Upper lobe of right lung (tissue), 1 donor: ENCODE measurements around the gene DPP10. TPM values are rescaled to one million over a fixed set of nuclear protein-coding genes. Genes with fewer than 3 reads are reported as not detected.

Experiments used
- ATAC-seq: fragments of 200-7000 bp; cut with Tn5 transposase; one replicate; pipeline ENCODE4 v1.9.1; 2020; ENCODE audit warnings: mild to moderate bottlenecking, moderate library complexity
- DNase-seq: peaks from one replicate; pipeline ENCODE4 v3.0.0-alpha.2; 2020
- H3K27ac ChIP-seq: fragments of 200-600 bp; one replicate; pipeline ENCODE4 v1.8.0; 2022
- H3K27me3 ChIP-seq: fragments of 200-600 bp; one replicate; pipeline ENCODE4 v1.8.0; 2022; ENCODE audit warnings: mild to moderate bottlenecking
- H3K36me3 ChIP-seq: fragments of 200-600 bp; one replicate; pipeline ENCODE4 v1.8.0; 2022
- H3K4me1 ChIP-seq: fragments of 200-600 bp; one replicate; pipeline ENCODE4 v1.8.0; 2022
- H3K4me3 ChIP-seq: fragments of 200-600 bp; one replicate; pipeline ENCODE4 v1.8.0; 2022; ENCODE audit warnings: mild to moderate bottlenecking
- H3K9me3 ChIP-seq: fragments of 200-600 bp; one replicate; pipeline ENCODE4 v1.8.0; 2022
- intact Hi-C: fragments of 100-400 bp; cut with DNase I; formaldehyde crosslinking; loops from one replicate; pipeline ENCODE4 v1.11.0; 2022
- total RNA-seq: library from RNA; stranded (reverse); fragmentation: NEBNext Ultra II Directional; extraction: Animal tissue kit (Norgen Biotek cat#: 25700); gene quantifications from one replicate; pipeline ENCODE4 v1.2.1, GENCODE V29; 2021
- TF ChIP-seq, protein P1 (sequence below): fragments of 200-600 bp; IDR thresholded peaks from one replicate; pipeline ENCODE4 v1.8.0; 2022; ENCODE audit warnings: antibody characterized with exemption
- donor health status: DM: no; HTN: yes; CAD: no; lungs with severe emphysema.

Gene DPP10
- total RNA-seq, 1 donor from 2014 or later = 1.0 TPM

DNA sequence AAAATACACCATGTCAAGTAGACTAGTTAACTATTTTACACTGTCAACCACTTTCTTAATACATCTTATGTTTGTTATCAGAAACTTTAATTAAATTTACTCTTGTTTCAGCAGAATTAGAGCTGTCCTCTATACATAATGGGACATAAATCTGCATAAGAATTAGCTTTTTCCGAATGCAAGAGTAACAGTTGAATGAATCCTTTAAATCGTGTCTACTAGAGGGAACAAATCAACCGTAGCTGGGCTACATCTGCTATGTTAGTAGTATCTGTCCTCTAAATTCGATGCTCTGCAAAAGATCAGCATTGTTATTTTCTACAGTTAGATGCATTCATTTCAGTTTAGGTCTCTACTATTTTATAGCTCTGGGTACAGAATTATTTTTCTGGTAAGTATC is 1090.6 kb downstream of the DPP10 start:
- TF ChIP-seq, protein P1, sequence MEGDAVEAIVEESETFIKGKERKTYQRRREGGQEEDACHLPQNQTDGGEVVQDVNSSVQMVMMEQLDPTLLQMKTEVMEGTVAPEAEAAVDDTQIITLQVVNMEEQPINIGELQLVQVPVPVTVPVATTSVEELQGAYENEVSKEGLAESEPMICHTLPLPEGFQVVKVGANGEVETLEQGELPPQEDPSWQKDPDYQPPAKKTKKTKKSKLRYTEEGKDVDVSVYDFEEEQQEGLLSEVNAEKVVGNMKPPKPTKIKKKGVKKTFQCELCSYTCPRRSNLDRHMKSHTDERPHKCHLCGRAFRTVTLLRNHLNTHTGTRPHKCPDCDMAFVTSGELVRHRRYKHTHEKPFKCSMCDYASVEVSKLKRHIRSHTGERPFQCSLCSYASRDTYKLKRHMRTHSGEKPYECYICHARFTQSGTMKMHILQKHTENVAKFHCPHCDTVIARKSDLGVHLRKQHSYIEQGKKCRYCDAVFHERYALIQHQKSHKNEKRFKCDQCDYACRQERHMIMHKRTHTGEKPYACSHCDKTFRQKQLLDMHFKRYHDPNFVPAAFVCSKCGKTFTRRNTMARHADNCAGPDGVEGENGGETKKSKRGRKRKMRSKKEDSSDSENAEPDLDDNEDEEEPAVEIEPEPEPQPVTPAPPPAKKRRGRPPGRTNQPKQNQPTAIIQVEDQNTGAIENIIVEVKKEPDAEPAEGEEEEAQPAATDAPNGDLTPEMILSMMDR = no peak
- Histone ChIP-seq H3K4me3 (no peak overlapping the region), H3K9me3 (no peaks in the 10 kb centered on the region), H3K4me1 (no peaks in the 10 kb centered on the region), H3K27ac (no peak overlapping the region), H3K36me3 (no peaks in the 10 kb centered on the region), H3K27me3 (no peaks in the 10 kb centered on the region)
- ATAC-seq (no peak), DNase-seq (no peak)
- intact Hi-C loops = no loop called here

DNA sequence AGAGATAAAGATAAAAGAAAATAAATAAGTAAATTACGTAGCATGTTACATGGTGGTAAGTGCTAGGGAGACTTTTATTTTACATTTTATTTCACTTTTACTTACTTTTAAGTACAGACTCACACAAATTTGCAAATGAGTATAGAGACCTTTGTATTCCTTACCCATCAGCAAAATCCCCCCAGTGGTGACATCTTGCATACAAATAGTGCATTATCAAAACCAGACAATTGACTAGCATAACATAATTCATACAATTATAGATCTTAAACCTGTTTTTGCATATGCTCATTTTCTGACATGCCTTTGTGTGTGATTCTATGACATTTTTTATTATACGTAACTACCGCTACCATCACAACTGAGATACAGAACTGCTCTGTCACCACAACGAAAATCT is 1099.4 kb downstream of the DPP10 start:
- ATAC-seq (no peak), DNase-seq (no peak)
- intact Hi-C loops = no loop called here
- Histone ChIP-seq H3K4me3 (no peak overlapping the region), H3K27ac (no peak overlapping the region), H3K36me3 (no peaks in the 10 kb centered on the region), H3K4me1 (no peaks in the 10 kb centered on the region), H3K27me3 (no peaks in the 10 kb centered on the region), H3K9me3 (no peaks in the 10 kb centered on the region)
- TF ChIP-seq, protein P1 = no peak

DNA sequence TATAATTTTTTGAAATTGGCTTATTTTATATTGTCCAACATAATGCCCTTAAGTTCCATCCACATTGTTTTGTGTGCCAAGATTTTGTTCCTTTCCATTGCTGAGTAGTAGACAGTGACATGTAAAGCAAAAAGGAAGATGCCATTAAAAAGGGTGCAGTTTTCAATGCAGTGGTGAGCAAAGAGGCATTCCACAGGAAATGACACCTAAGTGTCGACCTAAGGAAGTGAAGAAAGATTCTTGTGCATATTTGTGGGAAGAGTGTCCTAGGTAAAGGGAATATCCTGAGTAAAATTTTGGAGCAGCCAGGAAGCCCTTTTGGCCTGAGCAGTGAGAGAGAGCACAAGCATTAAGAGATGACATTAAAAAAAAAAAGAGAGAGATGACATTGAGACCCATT is 1099.9 kb downstream of the DPP10 start:
- DNase-seq (no peak), ATAC-seq (no peak)
- Histone ChIP-seq H3K27ac (no peak overlapping the region), H3K27me3 (no peaks in the 10 kb centered on the region), H3K4me3 (no peak overlapping the region), H3K9me3 (no peaks in the 10 kb centered on the region), H3K4me1 (no peaks in the 10 kb centered on the region), H3K36me3 (no peaks in the 10 kb centered on the region)
- intact Hi-C loops = no loop called here
- TF ChIP-seq, protein P1 = no peak

DNA sequence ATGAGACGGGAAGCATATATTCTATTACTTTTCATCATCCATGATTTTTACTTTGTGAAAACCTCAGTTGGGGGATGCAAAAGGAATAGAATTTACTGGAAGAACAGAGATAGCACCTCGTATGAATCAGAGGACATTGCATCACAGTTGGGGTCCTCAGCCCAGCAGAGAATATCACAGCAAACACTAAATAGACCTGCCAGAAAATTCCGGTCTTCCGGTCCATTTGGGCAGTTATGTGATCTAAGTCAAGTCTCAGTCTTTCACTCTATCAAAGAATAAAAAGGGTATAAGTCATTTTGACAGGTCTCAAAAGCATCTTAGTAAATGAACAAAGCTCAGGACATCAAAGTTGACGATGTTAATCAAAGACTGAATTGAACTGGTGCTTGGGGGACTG is 1100.6 kb downstream of the DPP10 start:
- intact Hi-C loops = no loop called here
- Histone ChIP-seq H3K4me1 (no peaks in the 10 kb centered on the region), H3K27ac (no peak overlapping the region), H3K36me3 (no peaks in the 10 kb centered on the region), H3K4me3 (no peak overlapping the region), H3K27me3 (no peaks in the 10 kb centered on the region), H3K9me3 (no peaks in the 10 kb centered on the region)
- ATAC-seq = no peak
- no peak for DNase-seq
- TF ChIP-seq, protein P1 = no peak

DNA sequence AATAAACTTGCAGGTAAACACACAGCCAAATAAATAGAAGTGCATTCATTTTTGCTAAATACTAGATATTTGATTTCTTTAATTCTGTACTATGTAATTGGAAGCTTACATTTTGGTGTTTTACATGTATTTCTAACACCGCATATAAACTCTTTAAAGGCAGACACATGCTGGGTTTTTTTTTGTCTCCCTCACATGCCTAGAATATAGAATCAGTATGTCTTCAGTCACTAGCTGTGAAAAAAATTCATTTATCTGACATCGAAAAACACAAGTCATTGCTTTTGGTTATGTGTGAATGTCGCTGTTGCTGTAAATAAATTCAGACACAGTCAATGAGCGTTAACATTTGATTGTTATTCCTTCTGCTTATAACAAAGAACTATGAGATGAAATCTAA is 1101.0 kb downstream of the DPP10 start:
- ATAC-seq (no peak), DNase-seq (no peak)
- Histone ChIP-seq H3K27me3 (no peaks in the 10 kb centered on the region), H3K27ac (no peak overlapping the region), H3K36me3 (no peaks in the 10 kb centered on the region), H3K9me3 (no peaks in the 10 kb centered on the region), H3K4me3 (no peak overlapping the region), H3K4me1 (no peaks in the 10 kb centered on the region)
- TF ChIP-seq, protein P1 = no peak
- intact Hi-C loops = no loop called here

DNA sequence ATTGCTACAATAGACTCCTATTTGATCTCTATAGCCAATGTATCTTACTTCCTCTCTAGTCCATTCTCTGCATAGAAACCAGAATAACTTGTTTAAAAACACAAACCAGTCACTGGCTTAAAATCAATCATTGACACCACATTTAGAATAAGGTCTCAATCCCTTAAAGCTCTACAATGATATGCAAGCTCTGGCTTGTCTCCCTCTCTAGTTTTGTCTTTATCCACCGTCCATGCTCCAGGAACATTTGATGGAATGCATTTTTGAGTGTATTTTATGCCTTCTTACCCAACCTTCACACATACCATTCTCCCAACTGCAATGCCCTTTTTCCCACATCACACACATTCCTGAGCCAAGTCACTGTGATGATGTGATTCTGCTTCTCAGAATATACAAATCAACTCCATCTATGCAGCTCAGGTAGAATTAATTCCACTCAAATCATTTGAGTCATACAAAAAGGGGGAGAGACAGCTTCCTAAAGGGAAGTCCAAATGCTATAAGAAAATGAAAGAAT is 1107.2 kb downstream of the DPP10 start:
- intact Hi-C loops = no loop called here
- TF ChIP-seq, protein P1 = no peak
- no peak for DNase-seq
- no peaks in the 10 kb centered on the region for H3K27me3 ChIP-seq
- H3K4me3 ChIP-seq = no peak overlapping the region
- H3K9me3 ChIP-seq = no peaks in the 10 kb centered on the region
- H3K4me1 ChIP-seq = no peaks in the 10 kb centered on the region
- ATAC-seq = no peak
- no peak overlapping the region for H3K27ac ChIP-seq
- H3K36me3 ChIP-seq = no peaks in the 10 kb centered on the region
